ENCODE measurements around the gene SENP2.

GRCh38 chr3:185552358-185552877, 33.7 kb upstream of the SENP2 start, which contains the start of gene LIPH:
- TF ChIP-seq CTCF (optimal IDR thresholded peaks at IDR 0.05 in 1 of 3, IDR thresholded peaks at IDR 0.05 in 1 of 3, conservative IDR thresholded peaks at IDR 0.05 in 1 of 3; ENCODE audit: extremely low read depth in 1 of 3, insufficient read depth in 2 of 3, low read length in 3 of 3): no peak
- no peak for TF ChIP-seq EZH2 (IDR thresholded peaks at IDR 0.05; ENCODE audit: low read length)
